K562 (cell line): ENCODE results near the gene SKIC2. TPM values are rescaled to one million over a fixed set of nuclear protein-coding genes. Genes with fewer than 3 reads are reported as not detected.
A peak's percentile ranks its signal among the peaks of the same experiment; 100 is the strongest.

Experiments used
- AFF4 ChIP-seq: sonication (generic); formaldehyde crosslinking; IDR thresholded peaks from 2 replicates; pipeline ENCODE4 v1.8.0; 2023; ENCODE audit warnings: mild to moderate bottlenecking, missing genetic modification reagents
- ARHGAP35 ChIP-seq: fragments of 450-650 bp; IDR thresholded peaks from 2 replicates; pipeline ENCODE4 v1.6.1; 2018; ENCODE audit not compliant: partially characterized antibody
- DMBX1 ChIP-seq: fragments of 250-450 bp; sonication (Bioruptor Pico); IDR thresholded peaks from 2 replicates; pipeline ENCODE4 v1.8.0; 2022; ENCODE audit warnings: inconsistent platforms, mild to moderate bottlenecking, moderate library complexity, borderline replicate concordance
- GATAD2B ChIP-seq: fragments of 450-650 bp; IDR thresholded peaks from 2 replicates; pipeline ENCODE4 v1.6.1; 2017; ENCODE audit warnings: mild to moderate bottlenecking, borderline replicate concordance
- GTF2B ChIP-seq: IDR thresholded peaks from 2 replicates; pipeline ENCODE4 v1.6.1; 2011; ENCODE audit not compliant: insufficient read length; ENCODE audit errors: extremely low read depth
- MBD2 ChIP-seq: sonication (generic); IDR thresholded peaks from 2 replicates; pipeline ENCODE4 v1.6.1; 2016; ENCODE audit warnings: low read depth, borderline replicate concordance
- MEIS2 ChIP-seq: fragments of 450-650 bp; IDR thresholded peaks from 2 replicates; pipeline ENCODE4 v1.6.1; 2014; ENCODE audit warnings: mild to moderate bottlenecking; ENCODE audit not compliant: partially characterized antibody
- NR2C2 ChIP-seq, 2 experiments: fragments of 200-800 bp in 1 of 2; sonication (Bioruptor generic) in 1 of 2; sonication (generic) in 1 of 2; formaldehyde crosslinking in 1 of 2; IDR thresholded peaks; 2 replicates each; pipeline versions ENCODE4 v1.6.1 to v1.8.0; 2016 to 2022; ENCODE audit warnings: mild to moderate bottlenecking in 1 of 2, missing compliant biosample characterization in 1 of 2, missing genetic modification characterization in 1 of 2, missing genetic modification reagents in 1 of 2
- PBX2 ChIP-seq, 2 experiments: IDR thresholded peaks in 1 of 2; conservative IDR thresholded peaks in 1 of 2; 2 replicates each; pipeline ENCODE4 v1.6.1; 2016; ENCODE audit warnings: low read depth in 2 of 2, mild to moderate bottlenecking in 1 of 2, missing compliant biosample characterization in 1 of 2, missing genetic modification characterization in 1 of 2, moderate library complexity in 1 of 2
- RBM25 ChIP-seq: fragments of 200-400 bp; formaldehyde crosslinking; IDR thresholded peaks from 2 replicates; pipeline ENCODE4 v1.6.1; 2018; ENCODE audit warnings: low read length, low read depth, moderate library complexity; ENCODE audit not compliant: severe bottlenecking
- SOX6 ChIP-seq: fragments of 450-650 bp; IDR thresholded peaks from 2 replicates; pipeline ENCODE4 v1.6.1; 2014; ENCODE audit warnings: mild to moderate bottlenecking
- STAG1 ChIP-seq: sonication (generic); formaldehyde crosslinking; IDR thresholded peaks from 2 replicates; pipeline ENCODE4 v1.5.0; 2020; ENCODE audit warnings: missing genetic modification reagents, borderline replicate concordance
- TCF7 ChIP-seq: sonication (generic); IDR thresholded peaks from 2 replicates; pipeline ENCODE4 v1.6.1; 2016; ENCODE audit warnings: antibody characterized with exemption, borderline replicate concordance
- ZBTB34 ChIP-seq: fragments of 250-450 bp; sonication (Bioruptor Pico); IDR thresholded peaks from 2 replicates; pipeline ENCODE4 v1.8.0; 2021; ENCODE audit warnings: mild to moderate bottlenecking, moderate library complexity
- ZBTB8A ChIP-seq: fragments of 450-650 bp; IDR thresholded peaks from 2 replicates; pipeline ENCODE4 v1.6.1; 2018; ENCODE audit warnings: mild to moderate bottlenecking, moderate library complexity; ENCODE audit not compliant: partially characterized antibody
- ZEB2 ChIP-seq: fragments of 450-650 bp; IDR thresholded peaks from 2 replicates; pipeline ENCODE4 v1.6.1; 2016
- ZNF140 ChIP-seq: fragments of 250-450 bp; sonication (Bioruptor Pico); IDR thresholded peaks from 2 replicates; pipeline ENCODE4 v1.8.0; 2021; ENCODE audit warnings: moderate library complexity, mild to moderate bottlenecking, inconsistent platforms
- ZNF282 ChIP-seq: sonication (generic); formaldehyde crosslinking; IDR thresholded peaks from 2 replicates; pipeline ENCODE4 v1.8.1; 2023; ENCODE audit warnings: missing genetic modification reagents
- ZNF77 ChIP-seq: fragments of 250-450 bp; sonication (Bioruptor Pico); IDR thresholded peaks from 2 replicates; pipeline ENCODE4 v1.5.0; 2020
- polyA plus RNA-seq, 8 experiments: library from polyadenylated mRNA; depleted of rRNA in 4 of 8; stranded (reverse) in 5 of 8; unstranded in 3 of 8; fragments of >200 nt; fragmentation: Nextera tagmentation in 2 of 8; fragmentation: Illumina TruSeq in 1 of 8; extraction: Ambion mirVana in 2 of 8; extraction: Trizol in 1 of 8; gene quantifications; 2 replicates each; pipeline versions ENCODE4 v1.2.1 to v1.2.3, GENCODE V29; 2011 to 2014; ENCODE audit warnings: inconsistent platforms in 1 of 8, missing spikeins in 1 of 8
- total RNA-seq, 7 experiments: library from RNA; depleted of rRNA in 6 of 7; stranded (reverse); fragments of >200 nt in 6 of 7; fragmentation: Illumina TruSeq in 2 of 7; extraction: Trizol in 2 of 7; gene quantifications; 2 replicates each; pipeline versions ENCODE4 v1.2.1 to v1.2.3, GENCODE V29; 2011 to 2021; ENCODE audit warnings: low replicate concordance in 1 of 7

SKIC2 gene
- total and polyA plus RNA-seq, 9 of the 15 experiments (the other 6 are each of a cell fraction or from before 2014, with no cell fraction given): 3.3 to 94.6 (median 38.8) TPM

GRCh38 chr6:31971993-31972708 is 13.2 kb downstream of the SKIC2 start, which contains the start of gene DXO (continued):
- TF ChIP-seq PBX2 (CRISPR knock-in tag; IDR thresholded peaks at IDR 0.05; ENCODE audit: low read depth) (no peak), PBX2 (tag; conservative IDR thresholded peaks at IDR 0.05; ENCODE audit: low read depth) (no peak; the same call in 1 of the 2 replicates), NR2C2 (CRISPR knock-in tag; IDR thresholded peaks at IDR 0.05) (peak; percentile 89), NR2C2 (tag; IDR thresholded peaks at IDR 0.05) (peak; percentile 93), MEIS2 (peak; percentile 64), STAG1 (CRISPR knock-in tag) (no peak; the same call in 1 of the 2 replicates), RBM25 (no peak), ZBTB8A (no peak), GATAD2B (peak; percentile 87; the same call in 1 of the 2 replicates), MBD2 (peak; percentile 50), ZNF282 (no peak), ZEB2 (peak; percentile 58), TCF7 (0 out of 2 replicates have a peak, but pooled peaks have one; percentile 17), SOX6 (peak; percentile 68), ARHGAP35 (no peak), ZBTB34 (no peak), AFF4 (CRISPR knock-in tag) (peak; percentile 88; the same call in 1 of the 2 replicates), DMBX1 (CRISPR knock-in tag) (no peak; the same call in 1 of the 2 replicates), GTF2B (no peak), ZNF77 (CRISPR knock-in tag) (no peak), ZNF140 (no peak)
